ENCODE results near the gene SPPL2A. TPM values are rescaled to one million over a fixed set of nuclear protein-coding genes. Genes with fewer than 3 reads are reported as not detected.

SPPL2A gene
- total RNA-seq, 1 experiment from 2014 or later = 93.0 TPM

GRCh38 chr15:50675535-50676144 lies 89.9 kb downstream of the SPPL2A start:
- ChIA-PET POLR2A (interaction anchor here (0.6 to 3.2 kb wide), 7 partner anchors 10 to 277 kb away, joined by 3 to 23 read pairs (median 5); partner anchors contain the start of gene TRPM7), CTCF (interaction anchor here (0.6 to 4.1 kb wide), 18 partner anchors 9 to 664 kb away, joined by 3 to 24 read pairs (median 4); no protein-coding TSS in a partner anchor)
- Mint-ChIP-seq H3K4me1 (ENCODE audit: insufficient read depth, unreplicated experiment) (peaks cover 12% of the 10 kb centered on the region), H3K27me3 (ENCODE audit: insufficient read depth, unreplicated experiment) (no peaks in the 10 kb centered on the region), H3K9me3 (ENCODE audit: unreplicated experiment) (no peaks in the 10 kb centered on the region), H3K4me3 (ENCODE audit: unreplicated experiment) (no peak overlapping the region), H3K36me3 (ENCODE audit: insufficient read depth, unreplicated experiment) (peaks cover 46% of the 10 kb centered on the region), H3K27ac (ENCODE audit: low read depth, unreplicated experiment) (peak overlapping the region; percentile 68)
- intact Hi-C loops (cut with micrococcal nuclease) = loop anchor here (1.0 to 2.0 kb wide), 3 partner anchors 202 to 233 kb away; partner anchors contain the start of gene AP4E1
- BruUV-seq (replicated peaks) = no TSS peak
- TF ChIP-seq CTCF (IDR thresholded peaks at IDR 0.05; ENCODE audit: unreplicated experiment) = peak; percentile 69
- peak; percentile 45 for DNase-seq (ENCODE audit: unreplicated experiment)

- Mint-ChIP-seq H3K27me3 (ENCODE audit: insufficient read depth, unreplicated experiment) (no peaks in the 10 kb centered on the region), H3K27ac (ENCODE audit: low read depth, unreplicated experiment) (no peak overlapping the region), H3K9me3 (ENCODE audit: unreplicated experiment) (no peaks in the 10 kb centered on the region), H3K4me3 (ENCODE audit: unreplicated experiment) (no peak overlapping the region), H3K36me3 (ENCODE audit: insufficient read depth, unreplicated experiment) (peaks cover 41% of the 10 kb centered on the region), H3K4me1 (ENCODE audit: insufficient read depth, unreplicated experiment) (peaks cover 6% of the 10 kb centered on the region)
- ChIA-PET POLR2A (interaction anchor here (1.4 kb wide), 1 partner anchor 239 kb away, joined by 3 read pairs; the partner anchor contains the start of gene AP4E1), CTCF (interaction anchor here (0.7 kb wide), 1 partner anchor 1914 kb away, joined by 3 read pairs; no protein-coding TSS in a partner anchor)
- no TSS peak for BruUV-seq (replicated peaks)
- intact Hi-C loops (cut with micrococcal nuclease) = no loop called here
- DNase-seq (ENCODE audit: unreplicated experiment) = no peak
- no peak for TF ChIP-seq CTCF (IDR thresholded peaks at IDR 0.05; ENCODE audit: unreplicated experiment)
Measured at GRCh38 chr15:50670115-50670514, 95.4 kb downstream of the SPPL2A start.

- Mint-ChIP-seq H3K9me3 (ENCODE audit: unreplicated experiment) (no peaks in the 10 kb centered on the region), H3K27me3 (ENCODE audit: insufficient read depth, unreplicated experiment) (no peaks in the 10 kb centered on the region), H3K36me3 (ENCODE audit: insufficient read depth, unreplicated experiment) (peaks cover 43% of the 10 kb centered on the region), H3K27ac (ENCODE audit: low read depth, unreplicated experiment) (no peak overlapping the region), H3K4me1 (ENCODE audit: insufficient read depth, unreplicated experiment) (peaks cover 6% of the 10 kb centered on the region), H3K4me3 (ENCODE audit: unreplicated experiment) (no peak overlapping the region)
- ChIA-PET POLR2A (interaction anchor here (0.6 to 1.4 kb wide), 2 partner anchors 239 to 413 kb away, joined by 3 read pairs; partner anchors contain the start of gene AP4E1), CTCF (interaction anchor here (0.7 kb wide), 1 partner anchor 1914 kb away, joined by 3 read pairs; no protein-coding TSS in a partner anchor)
- BruUV-seq (replicated peaks) = no TSS peak
- no peak for TF ChIP-seq CTCF (IDR thresholded peaks at IDR 0.05; ENCODE audit: unreplicated experiment)
- no peak for DNase-seq (ENCODE audit: unreplicated experiment)
- intact Hi-C loops (cut with micrococcal nuclease) = no loop called here
Measured at GRCh38 chr15:50669611-50670010, 95.9 kb downstream of the SPPL2A start.

- H3K4me1 Mint-ChIP-seq (ENCODE audit: insufficient read depth, unreplicated experiment) = peaks cover 2% of the 10 kb centered on the region
- no peak overlapping the region for H3K4me3 Mint-ChIP-seq (ENCODE audit: unreplicated experiment)
- no peak for DNase-seq (ENCODE audit: unreplicated experiment)
- ChIA-PET CTCF (interaction anchor here (0.6 to 1.2 kb wide), 4 partner anchors 9 to 243 kb away, joined by 3 to 4 read pairs (median 3); no protein-coding TSS in a partner anchor), POLR2A (interaction anchor here (0.6 kb wide), 1 partner anchor 126 kb away, joined by 3 read pairs; no protein-coding TSS in a partner anchor)
- H3K36me3 Mint-ChIP-seq (ENCODE audit: insufficient read depth, unreplicated experiment) = peaks cover 60% of the 10 kb centered on the region
- no peak for TF ChIP-seq CTCF (IDR thresholded peaks at IDR 0.05; ENCODE audit: unreplicated experiment)
- no peaks in the 10 kb centered on the region for H3K9me3 Mint-ChIP-seq (ENCODE audit: unreplicated experiment)
- intact Hi-C loops (cut with micrococcal nuclease) = no loop called here
- no TSS peak for BruUV-seq (replicated peaks)
- no peaks in the 10 kb centered on the region for H3K27me3 Mint-ChIP-seq (ENCODE audit: insufficient read depth, unreplicated experiment)
- H3K27ac Mint-ChIP-seq (ENCODE audit: low read depth, unreplicated experiment) = no peak overlapping the region
Measured at GRCh38 chr15:50665938-50666337, 99.6 kb downstream of the SPPL2A start.
